HG03457 (cell line): Measurements from ENCODE around the gene NKG7.

Source experiments
- ATAC-seq: cut with Tn5 transposase; IDR thresholded peaks from one replicate; pipeline ENCODE4 v1.9.1; 2021; ENCODE audit warnings: moderate number of reproducible peaks; ENCODE audit not compliant: unreplicated experiment

NKG7 gene

GRCh38 chr19:51364200-51365106, 8.0 kb downstream of the NKG7 start:
- no peak for ATAC-seq

DNA sequence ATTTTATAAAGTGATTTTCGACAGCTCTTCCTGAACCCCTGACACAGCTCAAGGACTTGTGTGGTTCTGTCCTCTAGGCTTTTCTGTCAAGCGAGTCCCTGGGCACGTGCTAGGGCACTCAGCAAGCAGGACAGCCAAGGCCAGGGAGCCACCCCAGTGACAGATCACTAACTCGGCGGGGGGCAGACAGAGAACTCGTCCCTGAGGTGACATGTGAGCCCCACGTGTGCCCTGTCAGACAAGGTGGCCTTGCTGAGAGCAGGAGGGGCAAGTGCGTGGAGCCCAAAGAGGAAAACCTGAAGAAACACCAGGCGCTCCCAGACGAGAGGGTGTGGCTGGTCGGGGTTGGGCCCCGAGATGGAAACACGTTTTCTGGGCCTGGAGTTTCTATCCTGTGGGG, 11.2 kb downstream of the NKG7 start:
- ATAC-seq, result no peak

DNA sequence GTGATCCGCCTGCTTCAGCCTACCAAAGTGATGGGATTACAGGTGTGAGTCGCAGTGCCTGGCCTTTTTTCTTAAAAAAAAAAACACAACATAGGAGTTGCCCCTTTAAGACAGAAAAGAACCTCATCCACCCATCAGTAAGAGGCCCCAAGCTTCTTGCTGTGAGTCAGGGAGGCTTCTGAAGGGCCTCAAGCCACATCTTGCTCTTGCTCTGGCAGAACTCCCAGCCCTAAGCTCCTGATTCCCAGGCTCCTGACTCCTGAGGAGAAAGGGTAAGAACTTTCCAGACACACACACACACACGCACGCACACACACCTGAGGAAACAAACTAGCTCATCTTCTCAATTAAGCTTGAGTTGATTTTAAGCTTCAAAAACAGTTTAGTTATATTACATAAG, 13.2 kb downstream of the NKG7 start:
- no peak for ATAC-seq

DNA sequence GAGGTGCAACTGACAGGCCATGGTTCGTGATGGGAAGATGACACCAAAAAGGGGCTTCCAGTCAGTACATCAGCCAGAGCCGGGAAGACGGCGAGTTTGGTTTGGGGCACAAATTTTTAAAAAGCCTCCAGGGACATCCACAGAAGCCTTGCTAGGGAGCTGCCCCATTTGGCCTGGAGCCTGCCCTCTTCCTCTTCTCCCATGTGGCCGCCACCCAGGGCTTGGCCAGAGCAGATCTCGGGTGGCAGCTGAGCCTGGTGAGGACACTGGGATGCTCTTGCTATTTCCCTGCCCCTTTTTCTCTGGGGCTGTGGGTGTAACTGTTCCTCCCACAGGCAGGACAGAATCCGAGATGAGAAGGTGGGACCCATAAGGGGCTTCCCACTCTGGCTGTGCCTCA, 14.5 kb downstream of the NKG7 start:
- ATAC-seq, result no peak

DNA sequence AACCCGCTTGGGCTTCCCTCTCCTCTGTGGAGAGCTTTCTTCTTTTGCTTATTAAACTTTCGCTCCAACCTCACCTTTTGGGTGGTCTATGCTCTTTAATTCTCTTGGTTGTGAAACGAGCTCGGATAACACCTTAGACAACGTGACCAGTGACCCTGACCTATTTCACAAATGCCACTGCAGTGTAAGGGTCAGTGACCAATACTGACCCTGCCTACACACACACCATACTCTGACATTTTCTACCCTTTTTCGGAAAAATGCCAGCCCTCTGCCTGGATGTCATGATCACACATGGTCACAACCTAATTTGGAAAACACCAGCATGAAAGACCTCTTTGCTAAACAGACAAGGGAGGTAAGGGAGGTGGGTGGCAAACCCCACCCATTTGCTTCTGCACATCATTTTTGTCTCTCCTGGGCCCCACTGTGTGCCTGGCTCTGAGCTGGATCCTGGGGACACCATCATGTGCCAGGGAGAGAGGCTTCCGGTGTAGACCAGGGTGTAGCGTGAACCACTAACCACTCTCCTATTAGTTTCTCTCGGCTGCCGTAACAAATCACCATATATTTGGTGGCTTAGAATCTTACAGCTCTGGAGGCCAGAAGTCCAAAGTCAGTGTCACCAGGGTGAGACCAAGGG, 16.2 kb downstream of the NKG7 start:
- ATAC-seq, result no peak

GRCh38 chr19:51354742-51355148, 17.7 kb downstream of the NKG7 start:
- ATAC-seq, result no peak

GRCh38 chr19:51354103-51354741, 18.2 kb downstream of the NKG7 start:
- ATAC-seq, result no peak

GRCh38 chr19:51352783-51353360, 19.6 kb downstream of the NKG7 start:
- no peak for ATAC-seq

- ATAC-seq, result no peak
These were observed 21.0 kb downstream of the NKG7 start for GRCh38 chr19:51351266-51351990.

- no peak for ATAC-seq
These were observed 25.1 kb downstream of the NKG7 start for GRCh38 chr19:51347209-51347928.

GRCh38 chr19:51346742-51347141, 25.7 kb downstream of the NKG7 start:
- no peak for ATAC-seq

DNA sequence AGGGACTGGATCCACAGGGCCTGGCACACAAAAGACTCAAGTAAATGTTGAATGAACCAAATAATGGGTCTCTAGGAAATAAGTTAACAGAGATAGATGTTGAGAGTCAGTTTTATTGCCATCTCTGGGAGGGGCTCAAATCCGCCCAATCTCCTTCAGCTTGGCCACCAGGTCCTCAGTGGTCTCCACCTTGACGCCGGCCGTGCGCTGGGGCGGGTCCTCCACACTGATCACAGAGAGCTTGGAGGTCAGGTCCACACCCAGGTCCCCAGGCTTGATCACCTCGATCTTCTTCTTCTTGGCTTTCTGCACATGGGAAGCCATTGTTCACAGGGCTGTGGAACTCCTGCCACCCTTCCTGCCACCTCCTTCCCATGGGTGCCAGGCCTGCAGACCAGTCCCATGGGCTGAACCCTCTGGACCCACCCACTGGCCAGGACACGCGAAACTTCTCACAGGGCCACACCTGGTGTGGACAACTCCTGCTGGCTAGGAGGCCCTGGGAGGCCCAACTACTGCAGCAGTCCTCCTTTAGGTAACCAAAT, 27.3 kb downstream of the NKG7 start:
- no peak for ATAC-seq

DNA sequence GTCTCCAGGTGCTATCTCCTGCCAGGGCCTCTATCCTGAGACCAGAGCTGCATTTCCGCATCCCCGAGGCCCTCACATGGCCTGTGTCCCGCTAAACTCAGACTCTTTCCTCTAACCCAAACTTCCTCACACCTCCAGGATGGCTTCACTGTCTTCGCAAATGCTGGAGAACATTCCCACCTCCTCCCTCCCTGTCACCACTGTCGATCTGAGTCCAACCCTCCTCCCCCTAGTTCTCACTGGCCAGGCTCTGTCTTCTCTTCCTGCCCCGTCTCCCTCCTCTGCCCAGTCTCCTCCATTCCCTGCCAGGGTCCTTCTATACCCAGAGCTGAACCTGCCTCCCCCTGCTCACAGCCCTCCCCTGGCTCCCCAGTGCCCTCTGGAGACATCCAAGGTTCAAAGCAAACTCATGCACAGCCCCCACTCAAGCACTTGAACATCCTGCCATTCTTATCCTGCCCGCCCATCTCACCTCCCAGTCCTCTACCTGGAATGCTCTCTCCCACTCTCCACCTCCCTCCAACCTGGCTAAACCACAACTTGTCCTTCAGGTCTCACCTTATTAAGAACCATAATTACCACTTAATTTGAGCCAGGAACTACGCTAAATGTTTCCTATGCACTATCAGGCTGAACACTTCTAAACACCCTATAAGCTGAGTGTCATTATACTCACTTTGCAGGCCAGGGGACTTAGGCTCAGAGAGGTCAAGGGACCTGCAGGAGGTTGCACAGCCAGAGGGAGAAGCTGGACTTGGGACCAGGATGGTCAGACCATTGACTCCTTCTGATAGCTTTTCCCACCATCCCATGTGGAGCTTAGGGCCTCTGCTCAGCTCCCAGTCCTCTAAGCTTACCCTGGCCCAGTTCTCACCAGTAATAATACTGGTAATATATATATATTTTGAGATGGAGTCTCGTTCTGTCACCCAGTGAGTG, 29.6 kb downstream of the NKG7 start:
- ATAC-seq, result no peak

DNA sequence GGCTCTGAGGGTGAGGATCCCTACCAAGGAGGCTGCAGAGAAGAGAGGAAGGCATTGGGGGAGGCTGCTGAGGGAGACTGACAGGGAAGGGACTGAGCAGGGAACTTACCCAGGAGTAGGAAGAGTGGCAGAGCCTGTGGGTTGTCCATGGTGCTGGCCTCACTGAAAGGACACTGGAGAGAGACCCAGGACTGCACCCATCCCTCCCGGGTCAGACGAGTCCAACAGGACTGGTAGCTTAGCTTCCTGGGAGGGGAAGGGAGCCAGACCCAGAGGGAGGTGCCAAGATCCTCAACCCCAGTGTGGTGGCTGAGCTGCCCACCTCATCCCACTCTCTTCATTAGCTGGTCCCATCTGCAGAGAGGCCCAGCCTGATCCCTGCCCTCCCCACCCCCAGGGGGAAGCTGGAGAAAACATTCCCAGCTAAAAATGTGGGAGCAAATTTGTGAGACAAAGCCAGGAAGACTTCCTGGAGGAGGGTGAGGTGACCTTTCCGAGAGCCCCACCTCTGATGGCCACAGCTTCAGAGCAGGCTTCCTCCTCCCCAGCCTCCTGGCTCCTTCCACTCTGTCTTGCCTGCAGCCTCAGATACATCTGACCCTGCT, 30.4 kb downstream of the NKG7 start, which contains the start of gene VSIG10L:
TSS of gene VSIG10L (minus strand) at position 164 of the 605 bp plus-strand sequence. CDS start at position 149, 15 bp downstream.
- ATAC-seq, result no peak

DNA sequence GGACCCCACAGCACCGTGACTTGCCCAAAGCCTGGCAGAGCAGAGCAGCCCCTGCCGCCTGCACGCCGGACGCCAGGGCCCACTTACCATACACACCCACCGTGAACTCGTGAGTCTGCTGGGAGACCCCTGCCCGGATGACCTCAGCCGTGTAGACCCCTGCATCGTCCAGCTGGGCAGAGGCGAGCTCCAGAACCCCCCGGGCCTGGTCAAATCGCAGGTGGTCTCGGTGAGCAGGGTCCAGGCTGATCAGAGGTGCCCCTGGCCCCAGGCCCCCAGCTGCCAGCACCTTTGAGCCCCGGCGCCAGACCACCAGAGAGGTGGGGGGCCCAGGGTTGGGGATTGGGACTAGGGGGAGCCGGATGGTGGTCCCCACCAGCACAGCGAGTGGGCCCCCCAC, 31.4 kb downstream of the NKG7 start:
- ATAC-seq, result no peak

DNA sequence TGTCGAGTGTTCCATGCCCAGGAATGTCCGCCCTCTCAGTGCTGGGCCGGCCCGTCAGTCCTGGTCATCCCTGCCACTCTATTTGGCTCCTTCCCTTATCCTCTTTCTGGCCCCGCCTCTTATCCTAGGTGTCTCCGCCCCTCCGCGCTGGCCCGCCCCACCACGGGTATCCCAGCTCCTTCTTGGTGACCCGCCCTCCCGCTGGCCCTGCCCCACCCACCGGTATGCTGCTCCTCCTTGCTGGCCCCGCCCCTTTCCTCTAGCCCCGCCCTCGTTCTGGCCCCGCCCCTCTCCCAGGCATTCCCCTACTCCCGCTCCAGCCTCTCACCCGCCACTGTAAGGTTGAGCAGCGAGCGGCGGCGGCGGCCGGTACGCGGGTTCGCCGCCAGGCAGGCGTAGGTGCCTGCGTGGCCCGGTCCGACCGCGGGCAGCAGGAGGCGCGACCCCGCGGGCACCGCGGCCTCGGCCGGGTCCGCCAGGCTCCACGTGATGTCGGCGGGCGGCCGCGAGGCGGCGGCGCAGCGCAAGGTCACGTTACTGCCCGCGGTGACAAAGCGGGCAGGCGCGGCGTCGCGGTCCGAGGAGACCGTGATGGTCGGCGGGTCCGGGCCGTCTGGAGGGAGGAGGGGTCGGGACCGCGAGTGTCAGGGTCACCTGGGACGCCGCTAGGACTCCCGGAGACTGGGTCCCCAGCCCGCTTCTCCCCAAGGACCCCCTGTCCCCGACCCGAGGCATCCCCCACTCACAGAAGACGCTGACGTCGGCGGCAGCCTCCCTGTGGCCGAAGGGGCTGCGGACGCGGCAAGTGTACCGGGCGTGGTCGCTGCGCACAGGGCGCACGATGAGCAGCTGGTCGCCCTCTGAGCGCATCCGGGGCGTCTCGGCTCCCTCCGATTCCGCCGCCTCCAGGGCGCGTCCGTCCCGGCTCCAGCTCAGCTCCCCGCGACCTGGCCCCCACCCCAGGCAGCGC, 32.5 kb downstream of the NKG7 start:
- ATAC-seq, result no peak

DNA sequence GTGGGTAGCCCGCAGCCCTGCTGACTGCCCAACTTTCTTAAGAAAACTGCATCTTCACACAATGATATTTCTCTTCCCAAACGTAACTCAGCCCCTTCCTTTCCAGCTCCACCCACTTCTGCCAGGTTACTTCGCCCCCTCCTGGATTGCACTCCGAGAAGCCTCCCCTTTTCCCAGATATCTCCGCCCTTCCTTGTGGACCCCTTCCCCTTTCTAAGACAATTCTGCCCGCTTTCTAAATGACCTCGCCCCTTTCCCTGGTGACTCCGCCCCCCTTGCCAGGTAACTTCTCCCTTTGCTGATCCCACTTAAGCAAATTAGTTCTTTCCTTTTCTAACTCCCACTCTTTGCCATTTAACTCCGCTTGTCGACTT, 33.2 kb downstream of the NKG7 start:
- no peak for ATAC-seq
